IMR-90 (cell line): ENCODE data around the gene MAFB. TPM values are rescaled to one million over a fixed set of nuclear protein-coding genes. Genes with fewer than 3 reads are reported as not detected.

Experiments used
- ATAC-seq: fragments of 200-7000 bp; cut with Tn5 transposase; 2 replicates; pipeline ENCODE4 v1.9.1; 2020; ENCODE audit warnings: low read depth, mild to moderate bottlenecking, moderate library complexity
- BruUV-seq: library from RNA; stranded (reverse); fragments of 400-500 nt; replicated peaks from 2 replicates; lab custom pipeline; 2021; lab: Mats Ljungman, UMichigan
- CTCF ChIA-PET: fragments of 300-600 bp; formaldehyde crosslinking; extraction: SDS; loops from one replicate; lab custom pipeline; 2021; ENCODE audit warnings: antibody characterized with exemption; lab: Yijun Ruan, JAX
- POLR2A ChIA-PET: fragments of 300-600 bp; sonication (Branson Sonifier 250); formaldehyde crosslinking; loops from one replicate; lab custom pipeline; 2022; ENCODE audit warnings: antibody characterized with exemption; ENCODE audit not compliant: unreplicated experiment; lab: Charles Lee
- DNase-seq: peaks from one replicate; pipeline ENCODE4 v3.0.0; 2013
- H2AFZ ChIP-seq: replicated peaks from 2 replicates; pipeline ENCODE3; 2013; ENCODE audit warnings: low read length, mild to moderate bottlenecking; ENCODE audit not compliant: poor library complexity
- H2AK5ac ChIP-seq: 2 replicates; pipeline ENCODE4 v1.6.1; 2013; ENCODE audit warnings: low read depth, low read length, inconsistent platforms
- H2AK9ac ChIP-seq: replicated peaks from 2 replicates; pipeline ENCODE3; 2013; ENCODE audit warnings: mild to moderate bottlenecking, low read depth, low read length, moderate library complexity; ENCODE audit not compliant: poor library complexity
- H2BK120ac ChIP-seq: 2 replicates; pipeline ENCODE4 v1.6.1; 2013; ENCODE audit warnings: low read depth, low read length, inconsistent platforms
- H2BK15ac ChIP-seq: 3 replicates; pipeline ENCODE4 v1.6.1; 2013; ENCODE audit warnings: low read depth, low read length, inconsistent platforms
- H2BK20ac ChIP-seq: 2 replicates; pipeline ENCODE4 v1.6.1; 2013; ENCODE audit warnings: low read depth, mild to moderate bottlenecking, inconsistent platforms, low read length, moderate library complexity
- H2BK5ac ChIP-seq: 2 replicates; pipeline ENCODE4 v1.6.1; 2013; ENCODE audit warnings: mild to moderate bottlenecking, low read depth, low read length, inconsistent platforms; ENCODE audit not compliant: poor library complexity, severe bottlenecking
- H3K14ac ChIP-seq: replicated peaks from 2 replicates; pipeline ENCODE4 v1.6.1; 2013; ENCODE audit warnings: low read depth, low read length, inconsistent platforms
- H3K18ac ChIP-seq: 2 replicates; pipeline ENCODE4 v1.6.1; 2013; ENCODE audit warnings: low read depth, low read length, control low read depth
- H3K23ac ChIP-seq: 2 replicates; pipeline ENCODE4 v1.6.1; 2013; ENCODE audit warnings: low read depth, low read length, inconsistent platforms
- H3K27ac ChIP-seq: 2 replicates; pipeline ENCODE4 v1.5.1; 2013; ENCODE audit warnings: mild to moderate bottlenecking, control low read depth, low read length; ENCODE audit not compliant: insufficient read depth
- H3K27me3 ChIP-seq: 2 replicates; pipeline ENCODE4 v1.6.1; 2013; ENCODE audit warnings: low read length; ENCODE audit not compliant: control insufficient read depth, insufficient read depth
- H3K36me3 ChIP-seq: 2 replicates; pipeline ENCODE4 v1.6.1; 2013; ENCODE audit warnings: low read length, mixed read lengths; ENCODE audit not compliant: control insufficient read depth, insufficient read depth
- H3K4ac ChIP-seq: 2 replicates; pipeline ENCODE4 v1.6.1; 2013; ENCODE audit warnings: low read depth, low read length, inconsistent platforms
- H3K4me1 ChIP-seq: 2 replicates; pipeline ENCODE4 v1.6.1; 2013; ENCODE audit warnings: low read length, mixed read lengths; ENCODE audit not compliant: control insufficient read depth, insufficient read depth
- H3K4me2 ChIP-seq: 2 replicates; pipeline ENCODE4 v1.6.1; 2013; ENCODE audit warnings: low read depth, mild to moderate bottlenecking, control low read depth, low read length, moderate library complexity
- H3K4me3 ChIP-seq: 2 replicates; pipeline ENCODE4 v1.5.1; 2013; ENCODE audit warnings: low read depth, mild to moderate bottlenecking, control low read depth, low read length, moderate library complexity; ENCODE audit not compliant: insufficient read depth
- H3K56ac ChIP-seq: 2 replicates; pipeline ENCODE4 v1.6.1; 2013; ENCODE audit warnings: low read length, inconsistent platforms; ENCODE audit not compliant: insufficient read depth; ENCODE audit errors: extremely low read depth
- H3K79me1 ChIP-seq, 2 experiments: 2 replicates each; pipeline ENCODE4 v1.6.1; 2013; ENCODE audit warnings: low read length in 2 of 2, inconsistent platforms in 1 of 2, low read depth in 1 of 2
- H3K9ac ChIP-seq: 2 replicates; pipeline ENCODE4 v1.6.1; 2013; ENCODE audit warnings: low read depth, low read length, control low read depth
- H3K9me1 ChIP-seq: 2 replicates; pipeline ENCODE4 v1.6.1; 2013; ENCODE audit warnings: low read length, inconsistent platforms; ENCODE audit not compliant: insufficient read depth
- H3K9me3 ChIP-seq: 2 replicates; pipeline ENCODE4 v1.6.1; 2013; ENCODE audit warnings: low read length; ENCODE audit not compliant: control insufficient read depth, insufficient read depth
- H4K20me1 ChIP-seq: 2 replicates; pipeline ENCODE4 v1.6.1; 2013; ENCODE audit warnings: low read length, inconsistent platforms; ENCODE audit not compliant: insufficient read depth
- H4K5ac ChIP-seq: 2 replicates; pipeline ENCODE4 v1.6.1; 2013; ENCODE audit warnings: mild to moderate bottlenecking, low read depth, low read length, control low read depth
- H4K8ac ChIP-seq, 2 experiments: 2 replicates each; pipeline ENCODE4 v1.6.1; 2013; ENCODE audit warnings: low read depth in 2 of 2, low read length in 2 of 2, control low read depth in 1 of 2, inconsistent platforms in 1 of 2
- H4K91ac ChIP-seq: 2 replicates; pipeline ENCODE4 v1.6.1; 2013; ENCODE audit warnings: low read depth, low read length, inconsistent platforms; ENCODE audit not compliant: insufficient read depth
- BHLHE40 ChIP-seq: fragments of 150-350 bp; IDR thresholded peaks from 2 replicates; pipeline ENCODE4 v1.6.1; 2016; ENCODE audit warnings: mild to moderate bottlenecking, low read depth, low read length
- CEBPB ChIP-seq: IDR thresholded peaks from 2 replicates; pipeline ENCODE4 v1.6.1; 2012; ENCODE audit warnings: low read depth, low read length, improper control_type of control experiment
- CHD1 ChIP-seq: IDR thresholded peaks from 2 replicates; pipeline ENCODE4 v1.6.1; 2012; ENCODE audit warnings: low read depth, low read length, improper control_type of control experiment
- CTCF ChIP-seq: conservative IDR thresholded peaks from 2 replicates; pipeline ENCODE4 v1.5.1; 2012; ENCODE audit warnings: mild to moderate bottlenecking, low read depth, low read length, improper control_type of control experiment
- ELK1 ChIP-seq: fragments of 150-350 bp; IDR thresholded peaks from 2 replicates; pipeline ENCODE4 v1.6.1; 2016; ENCODE audit warnings: low read depth, mild to moderate bottlenecking, low read length, moderate library complexity, borderline replicate concordance
- FOS ChIP-seq: fragments of 150-350 bp; IDR thresholded peaks from 2 replicates; pipeline ENCODE4 v1.6.1; 2016; ENCODE audit warnings: low read depth, low read length
- MAFK ChIP-seq: IDR thresholded peaks from 2 replicates; pipeline ENCODE4 v1.6.1; 2012; ENCODE audit warnings: low read depth, low read length, improper control_type of control experiment
- MAZ ChIP-seq: IDR thresholded peaks from 2 replicates; pipeline ENCODE4 v1.6.1; 2012; ENCODE audit warnings: low read depth, mild to moderate bottlenecking, low read length, improper control_type of control experiment, moderate library complexity, borderline replicate concordance
- MXI1 ChIP-seq: IDR thresholded peaks from 2 replicates; pipeline ENCODE4 v1.6.1; 2012; ENCODE audit warnings: low read depth, mild to moderate bottlenecking, low read length, moderate library complexity, borderline replicate concordance
- NFE2L2 ChIP-seq: fragments of 150-350 bp; IDR thresholded peaks from 2 replicates; pipeline ENCODE4 v1.6.1; 2016; ENCODE audit warnings: low read depth, mild to moderate bottlenecking, low read length
- POLR2A ChIP-seq: IDR thresholded peaks from 2 replicates; pipeline ENCODE4 v1.6.1; 2012; ENCODE audit warnings: mild to moderate bottlenecking, low read depth, low read length
- RAD21 ChIP-seq: IDR thresholded peaks from 2 replicates; pipeline ENCODE4 v1.6.1; 2012; ENCODE audit warnings: low read length, improper control_type of control experiment
- RCOR1 ChIP-seq: IDR thresholded peaks from 2 replicates; pipeline ENCODE4 v1.6.1; 2012; ENCODE audit warnings: mild to moderate bottlenecking, low read length, improper control_type of control experiment; ENCODE audit not compliant: insufficient replicate concordance
- RFX5 ChIP-seq: IDR thresholded peaks from 2 replicates; pipeline ENCODE4 v1.8.0; 2012; ENCODE audit warnings: low read depth, mild to moderate bottlenecking, low read length, moderate library complexity
- SMC3 ChIP-seq: fragments of 150-350 bp; IDR thresholded peaks from 2 replicates; pipeline ENCODE4 v1.6.1; 2016; ENCODE audit warnings: low read depth, mild to moderate bottlenecking, antibody characterized with exemption, low read length, moderate library complexity
- USF2 ChIP-seq: fragments of 150-350 bp; IDR thresholded peaks from 2 replicates; pipeline ENCODE4 v1.6.1; 2017; ENCODE audit warnings: mild to moderate bottlenecking, antibody characterized with exemption, low read length, low read depth
- WGBS, 2 experiments: methylation state at CpG; one replicate each; pipeline versions ENCODE4 v1.1.5 to v1.1.7; 2013; ENCODE audit warnings: missing lambda C conversion rate in 2 of 2; ENCODE audit not compliant: insufficient read length in 1 of 2; ENCODE audit errors: extremely low coverage in 2 of 2; 5-methylcytosine and 5-hydroxymethylcytosine counted together
- dilution Hi-C: fragments of 300-500 bp; cut with HindIII; formaldehyde crosslinking; loops from one replicate; pipeline ENCODE4 v1.14.3; 2018; ENCODE audit warnings: low sequenced_read_pairs; ENCODE audit not compliant: unreplicated experiment
- in situ Hi-C: fragments of 300-500 bp; cut with MboI; formaldehyde crosslinking; loops from 3 replicates; pipeline ENCODE4 v1.14.3; 2019; ENCODE audit warnings: low sequenced_read_pairs, inconsistent platforms, mixed read lengths
- intact Hi-C: fragments of 100-400 bp; cut with micrococcal nuclease; formaldehyde crosslinking; loops from 2 replicates; pipeline ENCODE4 v1.10.0; 2022
- polyA plus RNA-seq, 3 experiments: library from polyadenylated mRNA; depleted of rRNA; stranded (reverse); fragments of >200 nt; gene quantifications; 2 replicates each; pipeline ENCODE4 v1.2.3, GENCODE V29; 2012; ENCODE audit warnings: low replicate concordance in 1 of 3
- total RNA-seq: library from RNA; depleted of rRNA; stranded (reverse); fragments of >200 nt; gene quantifications from 2 replicates; pipeline ENCODE4 v1.2.3, GENCODE V29; 2012

MAFB gene
- total and polyA plus RNA-seq, 2 of the 4 experiments (the other 2 are of a cell fraction), result 0.07 TPM; not detected in 1

- Histone ChIP-seq H4K5ac (no peak overlapping the region), H3K4me3 (no peak overlapping the region), H3K27ac (no peak overlapping the region), H3K79me1 (no peaks in the 10 kb centered on the region), H2BK20ac (no peak overlapping the region), H3K14ac (no peak overlapping the region), H2AFZ (no peak overlapping the region), H3K23ac (no peak overlapping the region), H3K9me1 (no peaks in the 10 kb centered on the region), H2AK9ac (no peak overlapping the region), H3K27me3 (no peaks in the 10 kb centered on the region; the same call in 1 of the 2 replicates), H3K9me3 (no peaks in the 10 kb centered on the region), H4K8ac (no peak overlapping the region), H3K4ac (no peak overlapping the region), H3K56ac (no peak overlapping the region), H4K91ac (no peak overlapping the region), H2BK120ac (no peak overlapping the region), H2BK15ac (no peak overlapping the region), H3K18ac (no peak overlapping the region), H4K20me1 (no peaks in the 10 kb centered on the region), H2AK5ac (no peak overlapping the region), H3K4me1 (no peaks in the 10 kb centered on the region), H3K36me3 (0 out of 2 replicates have a peak, but pooled peaks cover 1% of the 10 kb centered on the region), H3K4me2 (no peak overlapping the region), H3K9ac (no peak overlapping the region), H2BK5ac (no peak overlapping the region)
- POLR2A ChIA-PET, result no interaction called here
- DNase-seq, result no peak
- in situ Hi-C loops, result no loop called here
- dilution Hi-C loops, result no loop called here
- intact Hi-C loops, result no loop called here
- BruUV-seq, result no TSS peak
- 40% methylated on average over 2 of the region's 13 CpGs; no CpG with 5 or more reads in 1 of the 2 experiments for WGBS, 2 experiments
- TF ChIP-seq USF2 (no peak), RFX5 (no peak), FOS (no peak), ELK1 (no peak), CHD1 (no peak), MAZ (no peak), NFE2L2 (no peak), MXI1 (no peak), CTCF (no peak), MAFK (no peak), CEBPB (no peak), RAD21 (no peak), POLR2A (no peak), RCOR1 (no peak), BHLHE40 (no peak), SMC3 (no peak)
- ATAC-seq, result no peak
- CTCF ChIA-PET, result interaction anchor here (1.4 kb wide), 1 partner anchor 10 kb away, joined by 3 read pairs; no protein-coding TSS in a partner anchor
Observed at GRCh38 chr20:40711079-40711478, 22.0 kb upstream of the MAFB start.
